GM23338 (cell line): ENCODE results near the gene SYNE2. TPM values are rescaled to one million over a fixed set of nuclear protein-coding genes. Genes with fewer than 3 reads are reported as not detected.

Experiments
- ATAC-seq: fragments of 200-7000 bp; cut with Tn5 transposase; 3 replicates; pipeline ENCODE4 v1.9.1; 2020
- DNase-seq: peaks from one replicate; pipeline ENCODE4 v3.0.0-alpha.2; 2015; ENCODE audit warnings: low spot score
- H2AFZ ChIP-seq: fragments of 200-600 bp; sonication (generic); 2 replicates; pipeline ENCODE4 v1.8.0; 2016; ENCODE audit warnings: antibody characterized with exemption, mild to moderate bottlenecking, moderate library complexity
- H3F3A ChIP-seq: fragments of 200-600 bp; sonication (generic); replicated peaks from 2 replicates; pipeline ENCODE4 v1.8.0; 2017; ENCODE audit warnings: antibody characterized with exemption, mixed run types, low read depth
- H3K27ac ChIP-seq: fragments of 200-600 bp; sonication (generic); 2 replicates; pipeline ENCODE4 v1.6.1; 2016; ENCODE audit warnings: low read depth
- H3K27me3 ChIP-seq: fragments of 200-600 bp; sonication (generic); 2 replicates; pipeline ENCODE4 v1.8.0; 2016; ENCODE audit warnings: mild to moderate bottlenecking, mixed run types, moderate library complexity; ENCODE audit not compliant: insufficient read depth
- H3K36me3 ChIP-seq: fragments of 200-600 bp; sonication (generic); 2 replicates; pipeline ENCODE4 v1.8.0; 2016; ENCODE audit warnings: mild to moderate bottlenecking; ENCODE audit not compliant: insufficient read depth
- H3K4me1 ChIP-seq: fragments of 200-600 bp; sonication (generic); 2 replicates; pipeline ENCODE4 v1.8.0; 2016; ENCODE audit warnings: mild to moderate bottlenecking, moderate library complexity; ENCODE audit not compliant: insufficient read depth
- H3K4me2 ChIP-seq: fragments of 200-600 bp; sonication (generic); 2 replicates; pipeline ENCODE4 v1.7.1; 2017; ENCODE audit warnings: mixed run types
- H3K4me3 ChIP-seq: fragments of 200-600 bp; sonication (generic); 2 replicates; pipeline ENCODE4 v1.6.1; 2016; ENCODE audit warnings: mixed run types
- H3K79me2 ChIP-seq: fragments of 200-600 bp; sonication (generic); replicated peaks from 2 replicates; pipeline ENCODE4 v1.8.0; 2017; ENCODE audit warnings: mild to moderate bottlenecking; ENCODE audit not compliant: insufficient read depth
- H3K9me2 ChIP-seq: fragments of 200-600 bp; sonication (generic); 2 replicates; pipeline ENCODE4 v1.8.0; 2017; ENCODE audit not compliant: insufficient read depth
- H4K20me1 ChIP-seq: fragments of 200-600 bp; sonication (generic); replicated peaks from 2 replicates; pipeline ENCODE4 v1.8.0; 2017; ENCODE audit warnings: mild to moderate bottlenecking; ENCODE audit not compliant: insufficient read depth
- H3K27ac Mint-ChIP-seq: 2 replicates; pipeline ENCODE4 v1.8.0; 2020; ENCODE audit warnings: inconsistent platforms, mild to moderate bottlenecking, moderate library complexity, mixed read lengths
- H3K27me3 Mint-ChIP-seq: 3 replicates; pipeline ENCODE4 v1.8.0; 2022; ENCODE audit warnings: low read depth, mild to moderate bottlenecking, moderate library complexity, mixed read lengths, inconsistent platforms; ENCODE audit not compliant: insufficient read depth, poor library complexity
- H3K36me3 Mint-ChIP-seq: 3 replicates; pipeline ENCODE4 v1.8.0; 2021; ENCODE audit warnings: low read depth, mild to moderate bottlenecking, inconsistent platforms, moderate library complexity, mixed read lengths
- H3K4me1 Mint-ChIP-seq: 3 replicates; pipeline ENCODE4 v1.8.0; 2020; ENCODE audit warnings: mild to moderate bottlenecking, inconsistent platforms, mixed read lengths
- H3K4me3 Mint-ChIP-seq: 3 replicates; pipeline ENCODE4 v1.8.0; 2021; ENCODE audit warnings: moderate library complexity, mild to moderate bottlenecking, inconsistent platforms, mixed read lengths
- H3K9me3 Mint-ChIP-seq: 3 replicates; pipeline ENCODE4 v1.8.0; 2020; ENCODE audit warnings: moderate library complexity, mild to moderate bottlenecking, inconsistent platforms, mixed read lengths
- CREB1 ChIP-seq: fragments of 250-450 bp; sonication (Bioruptor Pico); IDR thresholded peaks from 2 replicates; pipeline ENCODE4 v1.5.0; 2020; ENCODE audit warnings: low read depth, mild to moderate bottlenecking, moderate library complexity
- CTCF ChIP-seq, 2 experiments: fragments of 200-600 bp in 1 of 2; sonication (generic) in 1 of 2; conservative IDR thresholded peaks; 2 replicates each; pipeline versions ENCODE4 v1.5.1 to v1.6.1; 2016 to 2017; ENCODE audit warnings: antibody characterized with exemption in 2 of 2, low read depth in 2 of 2, mild to moderate bottlenecking in 2 of 2, moderate library complexity in 1 of 2
- ETS1 ChIP-seq: IDR thresholded peaks from 2 replicates; pipeline ENCODE4 v1.6.1; 2016; ENCODE audit warnings: antibody characterized with exemption
- EZH2 ChIP-seq: fragments of 200-600 bp; sonication (generic); IDR thresholded peaks from one replicate; pipeline ENCODE4 v1.8.0; 2017; ENCODE audit warnings: antibody characterized with exemption, mild to moderate bottlenecking, low read depth; ENCODE audit not compliant: unreplicated experiment
- EZH2phosphoT487 ChIP-seq: fragments of 200-600 bp; sonication (generic); IDR thresholded peaks from one replicate; pipeline ENCODE4 v1.8.1; 2018; ENCODE audit warnings: antibody characterized with exemption; ENCODE audit not compliant: unreplicated experiment
- JUNB ChIP-seq: IDR thresholded peaks from one replicate; pipeline ENCODE4 v1.6.1; 2016; ENCODE audit warnings: antibody characterized with exemption; ENCODE audit not compliant: unreplicated experiment
- NANOG ChIP-seq: IDR thresholded peaks from 2 replicates; pipeline ENCODE4 v1.6.1; 2016; ENCODE audit warnings: antibody characterized with exemption, borderline replicate concordance
- POLR2AphosphoS5 ChIP-seq: IDR thresholded peaks from 2 replicates; pipeline ENCODE4 v1.6.1; 2016; ENCODE audit warnings: antibody characterized with exemption, low read depth
- REST ChIP-seq: IDR thresholded peaks from one replicate; pipeline ENCODE4 v1.6.1; 2018; ENCODE audit warnings: antibody characterized with exemption; ENCODE audit not compliant: unreplicated experiment
- STAT1 ChIP-seq: IDR thresholded peaks from one replicate; pipeline ENCODE4 v1.6.1; 2016; ENCODE audit warnings: antibody characterized with exemption; ENCODE audit not compliant: unreplicated experiment
- ZNF114 ChIP-seq: fragments of 250-450 bp; sonication (Bioruptor Pico); IDR thresholded peaks from 2 replicates; pipeline ENCODE4 v1.5.0; 2020; ENCODE audit warnings: mild to moderate bottlenecking, moderate library complexity
- ZNF331 ChIP-seq: fragments of 250-450 bp; sonication (Bioruptor Pico); IDR thresholded peaks from 2 replicates; pipeline ENCODE4 v1.5.0; 2020; ENCODE audit warnings: low read depth, mild to moderate bottlenecking, moderate library complexity
- ZNF462 ChIP-seq: fragments of 250-450 bp; sonication (Bioruptor Pico); IDR thresholded peaks from 2 replicates; pipeline ENCODE4 v1.5.0; 2020; ENCODE audit warnings: mild to moderate bottlenecking, moderate library complexity
- polyA plus RNA-seq: library from polyadenylated mRNA; unstranded; fragments of >200 nt; fragmentation: Nextera tagmentation; extraction: Ambion mirVana; gene quantifications from 2 replicates; pipeline ENCODE4 v1.2.1, GENCODE V29; 2016
- total RNA-seq: library from RNA; depleted of rRNA; stranded (reverse); fragments of >200 nt; shearing (Covaris generic); gene quantifications from 2 replicates; pipeline ENCODE4 v1.2.3, GENCODE V29; 2014

The SYNE2 gene
- total and polyA plus RNA-seq, 2 experiments from 2014 or later: 34.3 to 86.5 TPM

GRCh38 chr14:64178814-64179213 lies 326.0 kb downstream of the SYNE2 start:
- Histone ChIP-seq H3F3A (no peaks in the 10 kb centered on the region; the same call in 1 of the 2 replicates), H3K4me2 (no peak overlapping the region), H3K4me3 (no peak overlapping the region), H3K79me2 (no peaks in the 10 kb centered on the region), H4K20me1 (no peaks in the 10 kb centered on the region), H3K4me1 (peaks cover 6% of the 10 kb centered on the region; the same call in 1 of the 2 replicates), H3K27me3 (no peaks in the 10 kb centered on the region), H3K9me2 (no peaks in the 10 kb centered on the region), H3K36me3 (no peaks in the 10 kb centered on the region; the same call in 1 of the 2 replicates), H3K27ac (no peak overlapping the region), H2AFZ (no peak overlapping the region)
- Mint-ChIP-seq H3K36me3 (peaks cover 28% of the 10 kb centered on the region), H3K27me3 (peaks cover 2% of the 10 kb centered on the region), H3K9me3 (peaks cover 14% of the 10 kb centered on the region), H3K27ac (no peak overlapping the region), H3K4me1 (peaks cover 4% of the 10 kb centered on the region), H3K4me3 (no peak overlapping the region)
- DNase-seq (no peak), ATAC-seq (no peak)
- TF ChIP-seq EZH2phosphoT487 (no peak), CREB1 (CRISPR knock-in tag) (no peak), REST (no peak), STAT1 (no peak), JUNB (no peak), NANOG (no peak), ZNF462 (no peak), EZH2 (no peak), ETS1 (no peak), POLR2AphosphoS5 (no peak), CTCF (conservative IDR thresholded peaks at IDR 0.05; ENCODE audit: low read depth in 2 of 2) (no peak), ZNF331 (CRISPR knock-in tag) (no peak), ZNF114 (CRISPR knock-in tag) (no peak)
